ENCODE measurements around the gene CHRDL1.
"Not testable (repeated sequence)": the region's sequence is repeated elsewhere in the genome, so short reads cannot be mapped to it uniquely, and the experiment has no call there.

The CHRDL1 gene

GRCh38 chrX:110795645-110796406, at the start of gene CHRDL1:
CHRDL1 (minus strand) TSS chrX:110795817; CDS start chrX:110792181, 3,636 bp downstream.
- no peak for DNase-seq

- no peak for DNase-seq
Measured at GRCh38 chrX:110836982-110837381, 41.4 kb upstream of the CHRDL1 start.

- no peak for DNase-seq
Measured at GRCh38 chrX:110836451-110836850, 40.8 kb upstream of the CHRDL1 start.

- DNase-seq, result no peak
Measured at GRCh38 chrX:110836001-110836400, 40.4 kb upstream of the CHRDL1 start.

GRCh38 chrX:110825972-110826371, 30.4 kb upstream of the CHRDL1 start:
- no peak for DNase-seq

GRCh38 chrX:110816543-110816942, 20.9 kb upstream of the CHRDL1 start:
- DNase-seq, result not testable (repeated sequence)

- peak; percentile 46 for DNase-seq
Measured at GRCh38 chrX:110806145-110806544, 10.5 kb upstream of the CHRDL1 start.

GRCh38 chrX:110805303-110805702, 9.7 kb upstream of the CHRDL1 start:
- no peak for DNase-seq

- DNase-seq, result peak; percentile 25
Measured at GRCh38 chrX:110804446-110804845, 8.8 kb upstream of the CHRDL1 start.

GRCh38 chrX:110803506-110803905, 7.9 kb upstream of the CHRDL1 start:
- no peak for DNase-seq

- DNase-seq, result no peak
Measured at GRCh38 chrX:110796407-110796697, 735 bp upstream of the CHRDL1 start.

- no peak for DNase-seq
Measured at GRCh38 chrX:110794601-110795000, 1.0 kb downstream of the CHRDL1 start.

- no peak for DNase-seq
Measured at GRCh38 chrX:110791071-110791470, 4.5 kb downstream of the CHRDL1 start.

GRCh38 chrX:110786486-110786885, 9.1 kb downstream of the CHRDL1 start:
- peak; percentile 74 for DNase-seq

- DNase-seq, result peak; percentile 66
Measured at GRCh38 chrX:110759785-110760184, 35.8 kb downstream of the CHRDL1 start.

GRCh38 chrX:110758781-110759422, 36.7 kb downstream of the CHRDL1 start:
- no peak for DNase-seq

GRCh38 chrX:110755611-110756010, 40.0 kb downstream of the CHRDL1 start:
- no peak for DNase-seq

GRCh38 chrX:110755061-110755460, 40.6 kb downstream of the CHRDL1 start:
- DNase-seq, result peak; percentile 46

- DNase-seq, result no peak
Measured at GRCh38 chrX:110750526-110751189, 45.0 kb downstream of the CHRDL1 start.

- no peak for DNase-seq
Measured at GRCh38 chrX:110748256-110748806, 47.3 kb downstream of the CHRDL1 start.

GRCh38 chrX:110746014-110746413, 49.6 kb downstream of the CHRDL1 start:
- no peak for DNase-seq

- peak; percentile 9 for DNase-seq
Measured at GRCh38 chrX:110745288-110745687, 50.3 kb downstream of the CHRDL1 start.

- DNase-seq, result peak; percentile 17
Measured at GRCh38 chrX:110743679-110744340, 51.8 kb downstream of the CHRDL1 start.
